Ramos (cell line): ENCODE data around the gene VAV2.

Source experiments
- in situ Hi-C: fragments of 300-500 bp; cut with MboI; formaldehyde crosslinking; loops from one replicate; pipeline ENCODE4 v1.14.3; 2022; ENCODE audit warnings: low sequenced_read_pairs; ENCODE audit not compliant: unreplicated experiment

VAV2 gene

GRCh38 chr9:133795049-133795448 lies 197.1 kb downstream of the VAV2 start:
- in situ Hi-C loops = no loop called here

- in situ Hi-C loops = no loop called here
These were observed 197.9 kb downstream of the VAV2 start for GRCh38 chr9:133794016-133794760.

DNA sequence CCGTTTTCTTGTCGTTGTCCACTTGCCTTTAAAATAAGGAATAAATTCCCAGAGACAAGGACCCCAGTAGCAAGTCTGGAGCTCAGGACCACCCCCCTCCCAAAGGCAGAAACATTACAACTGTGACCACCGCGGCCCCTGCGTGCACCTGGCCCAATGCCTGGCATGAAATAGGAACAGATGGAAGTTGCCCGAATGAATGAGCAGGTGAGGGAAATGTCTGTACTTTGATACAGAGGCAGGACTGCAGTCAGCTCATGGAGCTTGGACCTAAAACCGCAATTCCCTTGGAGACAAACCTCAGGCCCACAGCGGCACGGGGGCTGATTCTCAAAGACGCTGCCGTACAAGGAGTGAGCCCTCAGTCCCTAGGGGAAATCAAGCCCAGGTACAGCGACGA lies 198.7 kb downstream of the VAV2 start:
- in situ Hi-C loops = no loop called here

DNA sequence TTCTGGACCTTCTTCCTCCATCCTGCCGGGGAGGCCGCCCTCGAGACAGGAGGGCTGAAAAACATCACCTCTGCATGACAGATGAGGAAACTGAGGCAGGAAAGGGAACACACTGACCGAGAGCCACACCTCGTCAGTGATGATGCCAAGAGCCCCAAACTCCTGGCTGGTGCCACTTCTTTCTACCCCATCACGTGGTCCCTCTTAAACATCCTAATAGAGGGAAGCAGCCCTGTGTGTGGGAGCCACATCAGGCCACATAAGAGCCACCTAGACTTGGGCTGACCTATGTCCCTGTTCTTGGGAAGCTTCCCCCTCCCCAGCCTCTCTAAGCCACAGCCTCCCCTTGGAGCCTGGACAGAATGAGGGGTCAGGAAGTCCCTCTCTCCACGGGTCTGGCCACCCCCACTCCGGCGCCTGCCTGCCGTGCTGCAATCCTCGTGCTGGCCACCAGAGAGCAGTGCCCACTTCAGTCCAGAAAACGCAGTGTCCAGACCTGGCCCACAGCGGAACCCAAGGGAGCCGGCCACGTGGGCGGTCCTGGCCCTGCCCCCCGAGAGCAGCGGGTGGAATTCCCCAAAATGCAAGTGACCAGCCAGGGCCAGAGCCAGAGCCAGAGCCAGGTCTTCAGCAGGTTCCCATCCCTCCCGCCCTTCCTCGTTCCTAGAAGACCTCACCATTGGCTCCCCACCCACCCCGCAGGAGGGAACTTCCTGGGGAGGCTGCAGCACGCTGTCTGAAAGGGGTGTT lies 199.2 kb downstream of the VAV2 start:
- in situ Hi-C loops = no loop called here

- in situ Hi-C loops = no loop called here
These were observed 200.1 kb downstream of the VAV2 start for GRCh38 chr9:133791735-133792649.

DNA sequence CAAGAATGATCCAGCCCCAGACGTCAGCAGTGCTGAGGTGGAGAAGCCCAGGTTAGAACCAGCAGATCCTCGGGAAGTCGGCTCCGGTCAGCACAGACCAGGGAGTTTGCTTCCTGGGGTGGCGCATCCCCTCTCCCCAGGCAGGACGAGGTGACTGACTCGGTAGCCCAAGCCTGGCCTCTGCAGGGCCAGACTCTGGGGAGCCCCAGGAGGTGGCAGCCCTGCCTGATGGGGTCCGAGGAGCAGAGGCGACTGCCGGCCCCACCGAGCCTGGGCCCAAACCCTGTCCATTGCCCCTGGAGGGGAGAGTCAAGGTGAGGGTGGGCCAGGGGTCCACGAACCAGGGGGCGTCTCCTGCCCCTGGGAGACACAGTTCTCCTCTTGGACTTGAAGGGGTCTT lies 201.1 kb downstream of the VAV2 start:
- in situ Hi-C loops = no loop called here

DNA sequence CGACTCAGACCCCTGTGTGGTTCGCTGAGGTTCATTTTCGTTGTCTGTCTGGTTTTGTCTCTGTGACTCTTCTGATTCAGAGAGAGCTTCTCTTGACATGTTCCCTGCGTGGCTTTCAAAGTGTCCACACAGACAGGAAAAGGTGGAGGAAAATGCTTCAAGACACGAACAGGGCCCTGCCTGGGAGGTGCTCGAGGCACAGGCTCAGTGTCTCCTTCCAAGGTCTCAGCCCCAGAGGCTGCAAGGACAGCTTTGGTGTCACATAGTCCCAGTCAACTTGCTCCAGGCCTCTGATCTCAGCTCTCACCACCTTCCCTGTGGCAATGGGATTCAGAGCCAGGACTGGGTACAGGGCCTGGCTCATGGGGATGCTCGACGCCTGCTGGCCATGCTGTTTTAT lies 202.3 kb downstream of the VAV2 start:
- in situ Hi-C loops = loop anchor here (5.0 kb wide), 1 partner anchor 203 kb away; the partner anchor contains the start of gene VAV2

DNA sequence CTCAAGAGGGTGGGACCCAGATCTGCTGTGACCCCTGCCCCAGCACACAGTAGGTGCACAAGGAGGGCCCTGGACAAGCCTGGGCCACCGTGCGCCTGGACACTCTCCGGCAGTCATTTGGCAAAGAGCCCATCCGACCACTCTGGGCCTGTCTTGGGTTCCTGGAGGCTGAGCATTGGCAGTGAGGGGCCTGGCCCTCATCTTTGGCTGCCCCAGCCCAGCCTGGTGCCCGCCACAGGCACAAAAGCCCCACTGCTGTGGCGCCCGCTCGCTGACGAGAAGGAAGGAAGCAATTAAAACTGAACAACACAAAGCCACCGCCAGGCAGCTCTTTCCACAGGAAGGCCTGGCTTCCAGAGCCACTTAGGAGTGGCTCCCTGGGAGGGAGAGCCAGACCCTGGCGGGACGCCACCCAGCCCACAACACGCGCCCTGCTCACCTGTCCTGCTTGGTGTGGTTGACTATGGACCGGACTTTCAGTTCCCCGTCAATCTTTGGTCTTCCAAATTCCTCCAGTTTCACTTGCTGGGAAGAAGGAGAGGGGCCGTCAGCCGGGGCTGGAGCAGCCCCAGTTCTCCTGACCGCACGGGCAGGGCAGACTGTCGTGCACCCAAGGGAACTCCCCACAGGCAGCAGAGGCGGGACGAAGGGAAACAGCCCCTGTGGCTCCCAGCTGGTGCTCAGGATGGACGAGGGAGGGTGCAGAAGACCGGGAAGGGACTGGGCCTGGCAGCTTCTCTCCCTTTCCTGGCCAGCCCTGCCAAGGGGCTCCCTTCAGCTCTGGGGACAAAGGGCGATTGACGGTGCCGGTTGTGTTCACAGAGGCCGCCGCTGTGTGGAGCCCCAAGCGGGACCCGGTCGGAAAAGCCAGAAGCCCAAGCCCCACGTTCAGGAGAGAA lies 203.1 kb downstream of the VAV2 start:
- in situ Hi-C loops = loop anchor here (5.0 kb wide), 1 partner anchor 203 kb away; the partner anchor contains the start of gene VAV2

DNA sequence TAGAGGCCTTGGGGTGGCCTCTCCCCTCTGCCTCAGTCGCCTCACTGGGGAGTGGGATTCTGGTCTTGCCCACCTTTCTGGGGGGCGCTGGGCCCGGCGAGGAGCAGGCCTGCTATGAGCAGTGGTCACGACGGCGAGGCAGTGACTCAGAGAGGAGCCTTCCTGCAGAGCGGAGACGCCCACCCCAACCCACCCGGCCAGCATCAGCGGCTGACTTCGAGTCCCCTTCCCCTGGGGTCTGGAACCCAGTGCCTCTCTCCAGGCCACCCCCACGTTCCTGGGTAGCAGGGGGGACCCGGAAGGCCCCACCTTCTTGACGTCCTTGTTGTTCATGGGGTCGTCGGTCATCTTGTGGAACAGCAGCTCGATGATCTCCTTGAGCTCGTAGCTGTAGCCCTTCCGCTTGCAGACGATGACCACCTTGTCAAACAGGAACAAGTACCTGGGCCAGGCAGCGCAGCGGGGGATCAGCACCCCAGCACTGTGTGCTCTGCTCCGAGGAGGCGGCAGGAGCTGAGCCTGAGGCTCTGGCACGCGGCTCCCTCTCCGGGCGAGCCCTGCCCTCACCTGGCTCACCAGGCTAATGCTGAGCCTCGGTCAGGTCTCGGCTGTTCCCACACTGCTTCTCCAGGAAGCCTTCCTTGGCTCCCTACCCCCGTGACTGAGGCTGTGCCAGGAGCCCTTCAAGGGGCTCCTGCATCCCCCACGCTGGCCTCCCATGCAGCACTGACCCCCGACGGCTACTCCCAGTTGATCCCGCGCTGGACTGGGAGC lies 203.9 kb downstream of the VAV2 start:
- in situ Hi-C loops = loop anchor here (5.0 kb wide), 1 partner anchor 204 kb away; the partner anchor contains the start of gene VAV2

DNA sequence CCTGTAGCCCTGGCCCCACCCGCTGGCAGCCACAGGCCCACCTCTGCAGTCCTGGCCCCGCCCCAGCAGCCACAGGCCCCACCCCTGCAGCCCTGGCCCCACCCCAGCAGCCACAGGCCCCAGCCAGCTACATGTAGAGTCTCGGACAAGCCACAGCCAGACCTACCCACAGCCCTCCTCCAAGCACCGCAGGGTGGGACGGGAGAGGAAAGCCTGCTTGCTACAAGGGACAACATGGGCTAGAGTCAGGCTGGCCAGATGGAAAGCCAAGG lies 204.4 kb downstream of the VAV2 start:
- in situ Hi-C loops = loop anchor here (5.0 kb wide), 1 partner anchor 205 kb away; the partner anchor contains the start of gene VAV2

GRCh38 chr9:133786907-133787753 lies 205.0 kb downstream of the VAV2 start:
- in situ Hi-C loops = loop anchor here (5.0 kb wide), 1 partner anchor 205 kb away; the partner anchor contains the start of gene VAV2

- in situ Hi-C loops = loop anchor here (5.0 kb wide), 1 partner anchor 206 kb away; the partner anchor contains the start of gene VAV2
These were observed 205.8 kb downstream of the VAV2 start for GRCh38 chr9:133786371-133786753.

- in situ Hi-C loops = loop anchor here (5.0 kb wide), 1 partner anchor 206 kb away; the partner anchor contains the start of gene VAV2
These were observed 206.3 kb downstream of the VAV2 start for GRCh38 chr9:133785753-133786370.

DNA sequence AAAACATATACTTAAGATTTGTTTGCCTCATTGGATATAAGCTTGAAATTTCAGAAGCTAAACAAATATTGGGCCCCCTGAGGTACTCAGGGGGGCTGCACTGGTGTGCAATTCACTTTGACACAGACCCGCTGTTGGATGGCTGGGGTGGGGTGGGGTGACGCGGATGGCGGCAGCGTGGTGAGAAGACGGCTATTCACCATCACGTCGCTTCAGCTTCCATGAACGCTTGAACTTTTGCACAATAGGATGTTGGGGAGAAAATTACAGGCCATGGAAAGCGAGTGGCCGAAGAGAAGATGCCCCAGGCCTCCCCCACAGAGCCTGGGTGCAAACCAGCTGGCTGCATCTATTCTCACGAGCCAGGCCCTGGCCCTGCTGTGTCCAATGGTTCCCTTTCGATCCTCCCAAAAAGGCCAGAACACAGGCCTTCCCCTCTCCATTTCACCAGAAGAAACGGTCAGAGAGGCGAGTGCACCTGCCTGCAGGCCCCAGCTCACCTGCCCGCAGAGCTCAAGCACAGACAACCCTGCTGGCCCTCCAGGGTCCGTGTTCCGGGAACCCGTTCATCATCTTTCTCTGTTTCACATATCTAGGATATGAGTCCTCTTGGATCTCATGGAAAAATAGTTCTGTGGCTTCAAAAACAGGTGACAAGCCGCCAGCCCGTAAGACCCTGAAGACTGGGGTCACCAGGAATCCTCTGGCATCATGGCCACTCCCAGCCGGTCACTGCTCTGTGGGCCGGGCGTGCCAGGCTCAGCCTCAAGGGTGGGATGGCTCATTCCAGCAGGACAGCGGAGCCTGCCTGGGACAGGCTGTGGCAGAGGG lies 207.2 kb downstream of the VAV2 start:
- in situ Hi-C loops = loop anchor here (5.0 kb wide), 1 partner anchor 207 kb away; the partner anchor contains the start of gene VAV2

DNA sequence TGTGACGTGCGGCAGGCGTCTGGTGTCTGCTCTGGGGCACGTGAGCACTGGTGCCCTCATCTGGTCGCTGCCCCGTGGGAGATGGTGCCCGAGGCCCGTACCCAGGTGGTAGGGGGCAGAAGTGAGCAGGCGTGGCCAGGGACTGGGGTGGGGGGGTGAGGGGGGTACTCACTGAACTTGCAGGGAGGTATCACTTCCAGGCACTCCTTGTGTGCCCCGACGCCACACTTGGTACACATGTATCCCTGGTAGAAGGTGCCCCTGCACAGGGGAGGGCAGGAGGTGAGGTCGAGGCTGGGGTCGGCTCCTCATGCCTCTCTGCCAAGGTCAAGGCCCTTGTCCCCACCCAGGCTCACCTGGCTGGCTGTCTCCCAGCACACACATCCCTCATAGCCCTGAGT lies 208.8 kb downstream of the VAV2 start:
- in situ Hi-C loops = no loop called here
